GM21515 (cell line): ENCODE data around the gene COL18A1.

ENCODE experiments used
- ATAC-seq: cut with Tn5 transposase; IDR thresholded peaks from one replicate; pipeline ENCODE4 v1.9.1; 2021; ENCODE audit not compliant: unreplicated experiment

Gene COL18A1

DNA sequence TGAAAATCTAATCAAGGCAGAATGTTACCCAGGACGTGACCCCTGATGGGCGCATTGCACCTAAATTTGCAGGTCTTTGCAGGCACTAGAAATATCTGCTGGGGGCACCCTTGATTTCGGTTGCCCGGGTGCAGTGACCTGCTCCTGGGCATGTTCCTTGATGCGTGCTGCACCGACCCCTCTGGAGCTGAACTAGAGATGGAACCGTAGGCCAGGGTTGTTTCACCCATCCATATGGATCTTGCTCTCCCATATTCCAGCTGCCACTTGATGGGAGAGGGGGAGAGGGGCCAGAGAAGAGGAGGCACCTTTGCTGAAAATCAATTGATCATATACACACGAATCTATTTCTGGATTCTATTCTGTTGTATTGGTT lies 8.4 kb upstream of the COL18A1 start:
- ATAC-seq, result no peak

DNA sequence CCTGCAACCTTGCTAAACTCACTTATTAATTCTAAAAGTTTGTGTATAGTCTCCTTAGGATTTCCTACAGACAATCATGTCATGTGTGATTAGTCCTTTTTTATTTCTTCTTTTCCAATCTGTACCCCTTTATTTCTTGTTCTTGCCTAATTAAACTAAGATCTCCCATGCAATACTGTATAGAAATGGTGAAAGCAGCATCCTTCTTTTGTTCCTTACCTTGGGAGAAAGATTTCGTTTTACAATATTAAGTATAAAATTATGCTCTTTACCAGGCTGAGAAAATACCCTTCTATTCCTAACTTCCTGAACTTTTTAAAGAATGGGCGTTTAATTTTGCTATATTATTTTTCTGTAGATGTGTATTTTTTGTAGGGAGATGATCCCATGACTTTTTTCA lies 7.6 kb upstream of the COL18A1 start:
- ATAC-seq, result no peak

DNA sequence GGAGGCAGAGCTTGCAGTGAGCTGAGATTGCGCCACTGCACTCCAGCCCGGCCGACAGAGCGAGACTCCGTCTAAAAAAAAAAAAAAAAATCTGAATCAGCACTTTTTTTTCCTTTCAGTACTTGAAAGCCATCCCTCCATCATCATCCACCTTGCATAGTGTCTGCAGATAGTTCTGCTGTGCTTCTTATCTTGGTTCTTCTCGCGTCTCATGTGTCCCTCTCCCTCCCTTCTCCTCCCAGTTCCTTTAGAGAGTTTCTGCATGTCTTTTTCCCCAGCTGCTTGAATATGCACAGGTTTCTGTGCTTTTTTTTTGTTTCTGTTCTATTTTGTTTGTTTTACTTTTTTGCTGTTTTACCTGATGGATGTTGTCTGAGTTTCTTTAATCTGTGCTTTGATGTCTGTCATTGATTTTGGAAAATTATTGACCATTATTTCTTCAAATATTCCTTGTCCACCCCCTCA lies 3.9 kb upstream of the COL18A1 start:
- no peak for ATAC-seq

DNA sequence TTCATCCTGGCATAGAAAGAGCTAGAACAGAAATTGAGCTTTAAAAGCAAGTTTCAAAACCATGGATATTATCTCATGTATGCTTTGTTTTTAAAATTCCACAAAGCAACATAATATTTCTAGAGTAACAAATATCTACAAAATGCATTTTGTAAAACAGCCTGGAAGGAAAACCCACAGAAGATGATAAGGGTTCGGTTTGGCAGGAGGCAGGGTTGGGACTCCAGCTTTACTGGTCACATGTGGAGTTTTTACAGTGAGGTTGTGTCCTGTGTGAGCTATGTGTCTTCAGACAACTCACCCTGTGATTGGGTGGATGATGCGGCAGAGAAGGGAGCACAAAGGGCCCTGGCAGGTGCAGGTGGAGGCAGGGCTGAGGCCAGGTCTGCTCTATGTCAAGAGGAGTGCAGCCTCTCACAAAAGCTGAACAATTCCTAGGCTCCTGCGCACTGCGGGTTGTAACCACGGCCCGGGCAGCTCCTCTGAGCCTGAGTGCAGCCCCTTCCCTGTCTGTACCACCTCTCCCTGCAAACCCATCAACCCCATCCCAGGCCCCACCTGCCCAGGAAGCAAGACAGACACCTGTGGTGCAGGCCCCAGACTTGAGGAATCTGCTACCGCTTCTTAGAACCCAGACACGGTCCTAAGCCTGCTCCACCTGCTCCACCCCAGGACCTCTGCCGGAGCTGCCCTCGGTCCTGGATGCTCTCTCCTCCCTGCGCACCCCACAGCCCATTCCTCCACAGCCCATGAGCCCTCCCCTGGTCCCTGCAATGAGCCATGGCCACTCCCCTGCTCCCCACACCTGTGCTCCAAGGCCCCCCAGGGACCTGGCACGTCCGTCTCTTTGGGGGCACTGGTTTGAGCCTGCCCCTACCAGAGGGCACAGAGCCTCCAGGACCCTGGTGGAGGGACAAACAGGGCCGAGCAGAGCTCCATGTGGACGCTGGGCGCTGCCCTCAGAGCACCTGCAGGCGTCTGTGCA lies 2.8 kb upstream of the COL18A1 start:
- ATAC-seq, result no peak

DNA sequence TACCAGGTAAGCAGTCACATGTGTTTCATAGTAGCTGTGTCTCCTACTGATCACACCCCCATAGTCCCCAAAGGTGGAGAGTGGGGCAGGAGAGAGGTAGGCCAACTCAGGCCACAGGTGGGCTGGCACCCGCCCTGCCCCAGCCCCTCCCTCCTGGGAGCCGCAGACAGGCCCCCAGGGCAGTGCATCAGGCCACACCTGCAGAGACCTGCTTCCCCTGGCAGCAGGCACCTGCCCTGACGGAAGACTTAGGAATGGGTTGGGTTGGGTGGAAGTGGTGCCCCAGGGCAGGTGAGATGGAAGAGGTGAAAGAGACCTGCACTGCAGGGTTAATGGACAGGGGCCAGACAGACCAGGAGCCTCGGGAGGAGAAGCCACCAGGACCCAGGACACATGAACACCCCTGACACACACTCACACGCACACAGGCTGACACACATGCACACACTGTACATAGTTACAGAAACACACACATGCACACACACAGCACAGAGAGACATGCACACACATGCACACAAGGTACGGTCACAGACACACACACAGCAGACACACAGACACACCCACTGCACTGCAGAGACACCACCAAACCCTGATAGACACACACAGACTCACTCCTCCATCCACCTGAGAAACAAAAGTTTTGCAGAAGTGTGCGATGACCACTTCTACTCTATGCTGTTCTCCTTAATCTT lies 1.7 kb upstream of the COL18A1 start:
- ATAC-seq, result no peak

DNA sequence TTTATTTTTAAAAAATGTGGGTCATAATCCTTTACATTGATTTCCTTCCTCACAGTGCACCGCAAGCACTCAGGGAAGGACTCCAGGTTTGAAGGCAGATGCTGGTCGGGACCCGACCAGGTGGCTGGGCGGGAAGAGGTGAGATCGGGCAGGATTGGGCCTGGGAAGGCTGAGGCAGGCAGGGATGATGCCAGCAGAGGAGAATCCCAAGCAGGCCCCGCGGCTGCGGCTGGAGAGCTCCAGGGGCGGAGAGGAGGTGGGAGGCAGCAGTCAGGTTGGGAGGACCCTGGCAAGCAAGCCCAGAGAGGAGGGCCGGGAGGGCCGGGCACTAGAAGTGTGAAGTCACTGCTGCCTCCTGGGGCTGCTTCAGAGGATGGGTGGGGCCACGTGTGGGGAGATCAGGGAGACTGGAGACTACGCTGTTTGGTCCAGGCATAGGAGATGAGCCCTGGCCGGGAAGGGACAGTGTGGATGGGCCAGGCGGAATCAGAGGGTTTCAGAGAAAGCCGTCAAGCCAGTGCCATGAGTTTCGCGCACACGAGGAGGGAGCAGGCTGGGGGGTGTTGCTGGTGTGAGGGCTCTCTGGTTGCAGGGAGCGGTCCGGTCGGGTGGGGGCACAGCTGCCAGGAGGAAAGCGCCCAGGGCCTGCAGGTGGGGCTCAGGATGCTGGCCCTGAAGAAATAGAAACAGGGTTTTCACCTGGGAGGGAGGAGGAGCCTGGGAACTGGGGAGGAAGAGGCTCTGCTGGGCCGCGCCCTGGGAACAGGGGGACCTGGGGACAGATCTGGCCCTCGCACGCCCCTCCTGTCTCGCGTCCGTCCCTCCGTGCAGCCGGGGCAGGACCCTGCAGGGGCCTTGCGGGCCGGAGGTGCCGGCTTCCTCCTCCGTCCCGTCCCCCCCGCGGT lies 888 bp upstream of the COL18A1 start:
- ATAC-seq, result no peak

DNA sequence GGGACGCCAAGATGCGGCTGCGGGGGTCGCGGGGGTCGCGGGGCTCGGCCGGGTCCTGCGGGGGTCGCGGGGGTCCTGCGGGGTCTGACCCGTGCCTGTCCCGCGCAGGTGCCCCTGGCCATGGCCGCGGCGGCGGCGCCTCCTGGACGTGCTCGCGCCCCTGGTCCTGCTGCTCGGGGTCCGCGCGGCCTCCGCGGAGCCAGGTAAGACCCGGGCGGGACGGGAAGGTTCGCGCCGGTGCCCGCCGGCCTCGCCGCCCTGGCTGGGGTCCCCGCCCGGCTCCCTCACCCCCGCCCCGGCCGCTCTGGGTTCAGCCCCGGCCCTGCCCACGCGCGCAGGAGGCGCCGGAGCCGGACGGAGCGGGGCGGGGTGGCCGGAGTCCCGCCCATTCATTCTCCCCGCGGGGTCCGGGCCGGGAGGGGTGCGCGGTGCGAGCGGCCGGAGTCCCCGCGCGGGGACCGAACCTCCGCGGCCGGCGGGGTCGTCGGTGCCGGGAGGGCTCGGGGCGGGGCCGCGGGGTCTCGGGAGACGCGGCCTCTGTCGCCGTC lies 380 bp downstream of the COL18A1 start:
- no peak for ATAC-seq

DNA sequence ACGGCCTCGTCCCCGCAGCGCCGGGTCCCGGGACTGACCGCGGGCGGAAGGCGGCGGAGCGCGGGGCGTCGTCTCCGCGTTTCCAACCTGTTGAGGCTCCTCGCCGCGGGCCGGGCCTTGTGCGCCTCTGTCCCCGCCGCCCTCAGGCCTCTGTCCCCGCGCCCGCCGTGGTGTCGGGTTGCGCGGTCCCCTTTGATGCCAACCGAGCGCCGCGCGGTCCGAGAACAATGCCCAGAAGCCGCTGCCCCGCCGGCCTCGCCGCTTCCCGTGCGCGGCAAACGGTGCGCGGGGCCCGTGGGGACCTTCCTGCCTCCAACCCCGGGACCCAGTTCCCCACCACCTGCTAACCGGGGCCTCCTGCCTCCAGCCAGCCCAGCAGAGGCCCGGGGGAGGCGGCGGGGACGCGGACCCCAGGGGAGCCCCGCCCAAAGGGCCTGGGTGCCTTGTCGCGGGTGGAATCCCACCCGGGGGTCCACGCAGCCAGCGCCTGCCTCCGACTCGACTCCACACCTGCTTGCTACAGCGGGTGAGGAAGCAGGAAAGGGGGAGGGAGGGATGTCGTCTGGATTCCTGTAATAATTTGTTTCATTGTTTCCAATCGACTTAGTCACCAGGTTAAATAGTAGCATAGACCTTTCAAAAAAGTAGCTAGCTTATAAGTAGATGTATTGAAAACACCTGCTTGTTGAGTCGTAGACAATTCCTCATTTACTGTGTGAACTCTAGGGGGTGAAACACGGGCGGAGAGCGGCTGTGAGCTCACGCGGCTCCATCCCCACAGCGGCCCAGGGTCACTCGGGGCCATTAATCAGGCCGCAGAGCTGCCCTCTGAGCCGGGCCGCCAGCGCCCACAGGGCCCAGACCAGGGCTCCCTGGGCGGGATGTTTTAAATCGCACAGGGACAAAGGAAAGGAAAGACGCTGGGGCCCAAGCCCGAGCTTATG lies 1.1 kb downstream of the COL18A1 start:
- ATAC-seq, result no peak

DNA sequence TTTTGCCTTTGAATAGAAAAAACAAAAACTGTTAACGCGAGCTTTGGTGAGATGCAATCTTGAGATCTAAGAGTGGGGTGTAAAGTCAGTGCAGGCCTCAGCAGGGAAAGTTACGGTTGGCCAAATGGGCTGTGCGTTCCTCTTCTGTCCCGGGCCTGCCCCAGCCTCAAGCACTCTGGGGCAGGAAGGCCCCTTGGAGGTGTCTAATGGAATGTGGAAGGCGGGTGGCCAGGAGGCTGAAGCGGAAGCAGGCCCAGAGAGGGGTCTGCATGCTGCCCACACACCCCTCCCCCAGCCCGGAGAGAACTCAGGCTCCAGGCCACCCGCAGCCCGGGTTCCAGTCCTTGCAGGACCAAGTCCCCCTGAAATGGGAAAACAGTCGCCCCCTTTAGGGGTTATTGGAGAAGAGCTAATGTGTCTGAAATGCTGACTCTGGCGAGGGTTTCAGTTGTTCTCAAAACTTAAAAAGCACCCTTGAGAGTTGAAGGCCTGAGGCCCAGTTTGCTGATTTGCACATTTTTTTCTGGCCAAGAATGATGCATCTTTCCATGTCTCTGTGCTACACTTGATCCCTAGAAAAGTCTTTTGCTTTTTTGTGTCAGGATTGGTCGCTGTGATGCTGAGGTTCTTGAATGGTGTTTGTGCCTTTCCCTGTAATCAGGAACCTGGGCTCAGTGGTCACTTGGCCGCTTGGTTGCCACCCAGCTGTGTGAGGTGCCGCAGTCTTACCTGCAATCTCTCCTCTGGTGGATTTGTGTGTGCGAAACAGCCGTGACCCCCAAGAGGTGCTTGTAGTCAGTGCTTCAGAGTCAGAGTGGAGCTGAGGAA lies 2.0 kb downstream of the COL18A1 start:
- ATAC-seq, result no peak

DNA sequence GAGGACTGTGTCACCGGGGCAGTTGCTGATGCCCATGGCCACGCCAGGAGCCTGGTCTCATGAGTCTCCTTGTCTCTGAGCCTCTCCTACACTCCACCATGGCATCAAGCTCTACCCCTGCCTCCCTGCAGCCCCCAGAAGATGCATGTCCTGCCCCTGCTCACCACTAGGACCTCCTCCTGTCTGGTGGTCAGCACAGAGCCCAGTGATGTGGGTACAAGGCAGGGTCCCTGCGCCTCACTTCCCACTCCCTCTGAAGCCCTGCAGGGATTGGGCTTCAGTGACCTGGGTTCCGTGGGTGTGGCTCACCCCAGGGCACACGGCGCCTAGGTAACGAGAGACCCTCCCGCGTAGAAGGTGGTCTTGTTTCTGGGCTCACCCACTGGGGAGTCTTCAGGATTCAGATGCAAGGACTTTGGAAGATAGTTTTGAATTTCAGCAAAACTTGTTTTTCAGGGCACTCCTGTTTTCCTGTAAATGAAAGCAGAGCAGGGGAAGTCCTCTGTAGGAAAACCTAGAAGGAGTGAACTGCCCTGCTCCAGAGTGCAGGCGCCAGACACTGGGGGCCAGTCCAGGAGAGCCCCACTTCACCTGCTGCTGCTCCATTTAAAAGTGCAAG lies 2.8 kb downstream of the COL18A1 start:
- ATAC-seq, result no peak

DNA sequence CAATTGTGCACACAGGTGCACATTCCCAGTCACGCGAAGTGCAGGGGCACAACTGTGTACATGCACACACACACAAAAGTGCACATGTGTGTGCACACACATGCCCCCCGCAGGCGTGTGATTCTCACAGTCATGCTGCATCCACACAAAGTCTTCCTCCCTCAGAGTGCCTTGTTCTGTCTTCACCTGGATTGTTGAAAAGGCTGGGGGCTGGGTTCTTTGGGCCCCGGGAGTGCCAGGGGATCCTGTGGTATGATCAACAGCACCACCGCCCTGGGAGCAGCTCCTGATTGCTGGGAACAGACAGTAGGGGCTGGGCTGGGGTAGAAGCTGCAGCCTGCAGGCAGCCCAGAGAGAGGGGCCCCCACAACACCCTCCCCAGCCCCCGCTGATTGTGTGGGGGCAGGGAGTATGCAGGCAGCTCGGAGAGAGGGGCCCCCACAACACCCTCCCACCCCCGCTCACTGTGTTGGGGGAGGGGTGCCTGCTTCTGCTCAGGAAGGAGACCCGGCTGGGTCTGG lies 3.4 kb downstream of the COL18A1 start:
- ATAC-seq, result no peak

DNA sequence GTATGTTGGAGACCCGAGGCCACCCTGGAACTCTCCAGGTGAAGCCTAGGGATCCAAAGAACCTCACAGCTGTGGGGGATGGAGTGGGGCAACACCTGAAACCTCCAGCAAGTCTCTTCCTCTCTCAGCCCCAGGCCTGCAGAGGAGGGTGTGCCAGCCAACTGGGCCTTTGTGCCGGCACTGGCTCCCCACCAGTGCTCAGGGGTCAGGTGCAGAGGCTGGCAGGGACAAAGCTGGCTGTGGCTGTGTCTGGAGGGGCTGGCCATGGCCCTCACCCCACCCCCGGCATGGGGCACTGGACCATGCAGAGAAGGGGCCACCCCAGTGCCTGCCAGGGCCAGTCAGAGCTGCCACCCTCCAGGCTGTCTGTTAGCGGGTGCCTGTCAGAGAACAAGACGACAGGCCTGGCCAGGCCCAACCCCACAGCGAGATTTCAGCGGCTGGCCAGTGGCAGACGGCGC lies 3.9 kb downstream of the COL18A1 start:
- ATAC-seq, result no peak

DNA sequence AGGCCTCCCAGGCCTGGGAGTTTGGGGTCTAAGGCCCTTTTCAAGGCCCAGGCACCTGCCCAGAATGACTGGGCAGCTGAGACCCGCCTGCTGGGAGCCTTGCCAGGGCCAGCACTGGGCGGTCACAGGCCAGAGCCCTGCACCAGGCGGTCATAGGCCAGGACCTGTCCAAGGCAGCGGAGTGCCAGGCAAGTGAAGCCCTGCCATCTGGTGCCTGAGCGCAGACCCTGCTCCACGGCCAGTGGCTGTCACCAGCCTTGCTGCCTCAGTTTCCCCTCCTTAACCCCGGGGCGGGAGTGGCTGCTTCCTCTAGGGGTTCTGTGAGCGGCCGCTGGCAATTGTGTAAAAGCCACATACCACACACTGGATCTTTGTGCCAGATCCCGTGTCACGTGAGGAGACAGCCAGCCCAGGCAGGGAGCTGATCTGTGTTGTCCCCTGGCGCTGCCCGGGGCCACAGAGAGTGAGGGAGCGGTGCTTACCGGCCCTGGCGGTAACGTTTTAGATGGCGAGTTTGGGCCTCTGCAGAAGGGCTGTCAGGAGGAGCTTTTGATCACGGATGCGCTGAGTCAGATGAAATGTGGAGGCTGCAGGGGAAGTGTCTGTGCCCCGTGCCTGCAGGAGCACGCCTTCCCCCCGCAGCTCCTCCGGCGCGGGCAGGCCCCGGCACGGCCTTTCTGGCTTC lies 4.6 kb downstream of the COL18A1 start:
- no peak for ATAC-seq

DNA sequence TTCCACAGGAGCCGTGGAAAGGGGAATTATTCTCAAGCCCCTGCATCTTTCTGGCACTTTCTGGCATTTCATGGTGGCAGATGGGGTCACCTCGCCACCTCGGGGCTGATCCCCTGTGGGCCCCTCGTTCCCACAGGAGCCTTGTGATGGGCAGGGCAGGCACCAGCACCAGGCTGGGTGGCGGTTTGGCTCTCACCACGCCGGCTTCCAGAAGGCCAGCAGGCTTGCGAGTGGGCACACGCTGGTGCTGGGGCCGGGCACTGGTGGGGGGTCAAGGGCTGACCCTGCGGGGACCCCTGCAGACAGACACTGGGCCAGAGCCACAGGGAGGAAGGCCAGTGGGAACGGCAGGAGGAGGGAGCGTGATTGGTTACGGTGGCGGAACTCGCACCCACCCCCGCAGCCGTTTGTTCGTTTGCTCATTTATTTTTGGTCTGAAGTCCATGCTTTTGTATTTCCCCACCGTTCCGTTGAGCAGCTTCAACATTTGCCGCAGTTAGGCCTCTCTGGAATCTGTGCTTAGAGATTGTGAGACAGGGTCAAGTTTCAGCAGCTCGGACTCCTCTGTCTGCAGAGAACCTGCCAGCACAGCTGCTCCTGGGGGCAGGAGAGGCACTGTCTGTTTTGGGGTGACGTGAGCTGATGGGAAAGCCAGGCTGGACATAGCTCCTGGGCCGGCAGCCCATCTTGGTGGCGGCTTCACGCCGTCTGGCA lies 5.3 kb downstream of the COL18A1 start:
- no peak for ATAC-seq

DNA sequence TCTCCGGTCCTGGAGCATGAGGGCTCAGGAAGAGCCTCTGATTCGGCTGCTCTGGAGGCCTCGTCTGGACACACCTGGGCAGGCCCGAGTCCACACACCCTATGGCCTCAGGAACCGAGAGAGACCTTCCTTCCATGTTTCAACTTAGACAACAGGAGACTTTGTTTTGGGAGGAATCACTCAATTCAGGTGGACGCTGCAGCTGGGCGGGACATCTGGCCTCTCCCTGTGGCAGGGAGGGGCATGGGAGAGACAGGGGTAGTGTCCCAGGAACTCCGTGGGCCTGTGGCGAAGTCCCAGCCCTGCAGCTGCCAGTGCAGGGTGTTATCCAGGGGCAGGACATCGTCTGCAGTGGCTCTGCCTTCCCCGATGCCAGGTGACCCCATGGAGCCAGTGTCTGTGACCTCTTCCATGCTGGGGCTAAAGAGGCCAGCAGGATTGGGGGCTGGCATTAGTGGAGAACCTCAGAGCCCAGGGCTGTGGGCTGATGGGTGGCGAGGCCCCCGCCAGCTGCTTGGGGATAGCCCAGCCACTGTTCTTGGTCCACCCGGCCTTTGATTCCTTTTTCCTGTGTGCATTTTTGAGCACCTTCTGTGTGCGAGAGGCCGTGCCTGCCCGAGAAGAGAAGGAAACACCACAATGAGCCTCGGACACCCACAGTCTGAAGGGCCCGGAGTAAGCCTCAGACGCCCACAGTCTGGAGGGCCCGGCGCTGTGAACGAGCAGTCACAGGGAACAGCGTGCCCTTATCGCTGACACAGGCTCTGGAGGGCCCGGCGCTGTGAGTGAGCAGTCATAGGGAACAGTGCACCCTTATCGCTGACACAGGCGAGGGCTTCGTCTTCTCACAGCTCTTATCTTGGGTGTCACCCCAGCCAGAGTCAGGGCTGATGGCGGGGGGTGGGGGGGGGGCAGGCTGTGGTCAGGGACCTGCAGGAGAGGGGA lies 6.2 kb downstream of the COL18A1 start:
- no peak for ATAC-seq

DNA sequence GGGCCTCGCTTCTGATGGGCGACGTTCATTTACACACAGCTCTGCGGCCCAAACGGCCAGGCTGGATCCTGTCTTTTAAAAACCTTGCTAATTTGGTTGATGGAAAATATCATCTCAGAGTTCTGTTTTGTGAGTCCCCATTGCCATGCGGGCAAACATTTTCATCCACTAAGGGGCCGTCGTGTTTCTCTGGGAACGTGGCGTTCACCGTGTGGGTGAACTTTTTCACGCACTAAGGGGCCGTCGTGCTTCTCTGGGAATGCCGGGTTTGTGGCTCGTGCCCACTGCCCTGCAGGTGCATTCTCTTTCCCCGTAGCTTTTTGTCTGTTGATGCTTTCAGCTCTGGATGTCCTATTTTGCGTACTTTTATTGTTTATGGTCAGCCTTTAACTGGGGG lies 6.8 kb downstream of the COL18A1 start:
- no peak for ATAC-seq
